ENCODE measurements around the gene MEG3.

GRCh38 chr14:100890061-100890850 is 64.3 kb downstream of the MEG3 start:
- TF ChIP-seq MAX (IDR thresholded peaks at IDR 0.05) (no peak), EZH2 (IDR thresholded peaks at IDR 0.05; ENCODE audit: low read depth, low read length, severe bottlenecking) (no peak), TAF1 (IDR thresholded peaks at IDR 0.05; ENCODE audit: low read depth, low read length) (no peak), USF2 (IDR thresholded peaks at IDR 0.05; ENCODE audit: low read length) (no peak), JUN (IDR thresholded peaks at IDR 0.05; ENCODE audit: low read depth, low read length) (no peak), TEAD4 (IDR thresholded peaks at IDR 0.05; ENCODE audit: low read depth, low read length) (no peak)
- TF ChIP-seq, protein P1, sequence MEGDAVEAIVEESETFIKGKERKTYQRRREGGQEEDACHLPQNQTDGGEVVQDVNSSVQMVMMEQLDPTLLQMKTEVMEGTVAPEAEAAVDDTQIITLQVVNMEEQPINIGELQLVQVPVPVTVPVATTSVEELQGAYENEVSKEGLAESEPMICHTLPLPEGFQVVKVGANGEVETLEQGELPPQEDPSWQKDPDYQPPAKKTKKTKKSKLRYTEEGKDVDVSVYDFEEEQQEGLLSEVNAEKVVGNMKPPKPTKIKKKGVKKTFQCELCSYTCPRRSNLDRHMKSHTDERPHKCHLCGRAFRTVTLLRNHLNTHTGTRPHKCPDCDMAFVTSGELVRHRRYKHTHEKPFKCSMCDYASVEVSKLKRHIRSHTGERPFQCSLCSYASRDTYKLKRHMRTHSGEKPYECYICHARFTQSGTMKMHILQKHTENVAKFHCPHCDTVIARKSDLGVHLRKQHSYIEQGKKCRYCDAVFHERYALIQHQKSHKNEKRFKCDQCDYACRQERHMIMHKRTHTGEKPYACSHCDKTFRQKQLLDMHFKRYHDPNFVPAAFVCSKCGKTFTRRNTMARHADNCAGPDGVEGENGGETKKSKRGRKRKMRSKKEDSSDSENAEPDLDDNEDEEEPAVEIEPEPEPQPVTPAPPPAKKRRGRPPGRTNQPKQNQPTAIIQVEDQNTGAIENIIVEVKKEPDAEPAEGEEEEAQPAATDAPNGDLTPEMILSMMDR (IDR thresholded peaks at IDR 0.05; ENCODE audit: control extremely low read depth in 1 of 3, insufficient read depth in 1 of 3, low read depth in 1 of 3, low read length in 3 of 3), result no peak

Measured in H1 (cell line).